AG04449 (cell line): ENCODE results near the gene HSPE1.
A peak's percentile ranks its signal among the peaks of the same experiment; 100 is the strongest.

Source experiments
- CTCF ChIA-PET: fragments of 350-600 bp; formaldehyde crosslinking; extraction: SDS; loops from one replicate; lab custom pipeline; 2021; ENCODE audit warnings: antibody characterized with exemption; lab: Yijun Ruan, JAX
- POLR2A ChIA-PET: fragments of 400-600, 350-600 bp; formaldehyde crosslinking; extraction: SDS; loops from one replicate; lab custom pipeline; 2020; ENCODE audit warnings: antibody characterized with exemption, inconsistent platforms; lab: Yijun Ruan, JAX
- DNase-seq: peaks from one replicate; pipeline ENCODE4 v3.0.0-alpha.2; 2010; ENCODE audit warnings: low read depth, low spot score
- H3K4me3 ChIP-seq: 2 replicates; pipeline ENCODE4 v1.5.1; 2011; ENCODE audit warnings: low read depth, mild to moderate bottlenecking, control low read depth, low read length
- TF ChIP-seq, protein P1 (sequence below): IDR thresholded peaks from one replicate; pipeline ENCODE4 v1.5.1; 2011; ENCODE audit warnings: mild to moderate bottlenecking, moderate library complexity, low read length, control low read depth, inconsistent platforms; ENCODE audit not compliant: insufficient read depth; ENCODE audit errors: missing control alignments

HSPE1 gene

GRCh38 chr2:197500503-197501131 lies 438 bp downstream of the HSPE1 start:
- TF ChIP-seq, protein P1, sequence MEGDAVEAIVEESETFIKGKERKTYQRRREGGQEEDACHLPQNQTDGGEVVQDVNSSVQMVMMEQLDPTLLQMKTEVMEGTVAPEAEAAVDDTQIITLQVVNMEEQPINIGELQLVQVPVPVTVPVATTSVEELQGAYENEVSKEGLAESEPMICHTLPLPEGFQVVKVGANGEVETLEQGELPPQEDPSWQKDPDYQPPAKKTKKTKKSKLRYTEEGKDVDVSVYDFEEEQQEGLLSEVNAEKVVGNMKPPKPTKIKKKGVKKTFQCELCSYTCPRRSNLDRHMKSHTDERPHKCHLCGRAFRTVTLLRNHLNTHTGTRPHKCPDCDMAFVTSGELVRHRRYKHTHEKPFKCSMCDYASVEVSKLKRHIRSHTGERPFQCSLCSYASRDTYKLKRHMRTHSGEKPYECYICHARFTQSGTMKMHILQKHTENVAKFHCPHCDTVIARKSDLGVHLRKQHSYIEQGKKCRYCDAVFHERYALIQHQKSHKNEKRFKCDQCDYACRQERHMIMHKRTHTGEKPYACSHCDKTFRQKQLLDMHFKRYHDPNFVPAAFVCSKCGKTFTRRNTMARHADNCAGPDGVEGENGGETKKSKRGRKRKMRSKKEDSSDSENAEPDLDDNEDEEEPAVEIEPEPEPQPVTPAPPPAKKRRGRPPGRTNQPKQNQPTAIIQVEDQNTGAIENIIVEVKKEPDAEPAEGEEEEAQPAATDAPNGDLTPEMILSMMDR: no peak
- DNase-seq: no peak
- POLR2A ChIA-PET: interaction anchor here (0.8 to 2.9 kb wide), 5 partner anchors 16 to 206 kb away, joined by 3 to 25 read pairs (median 16); partner anchors contain the start of genes COQ10B, MOB4 and SF3B1
- H3K4me3 ChIP-seq: peak overlapping the region; percentile 78
- CTCF ChIA-PET: interaction anchor here (1.0 to 1.6 kb wide), 3 partner anchors 9 to 280 kb away, joined by 3 to 4 read pairs (median 3); no protein-coding TSS in a partner anchor

DNA sequence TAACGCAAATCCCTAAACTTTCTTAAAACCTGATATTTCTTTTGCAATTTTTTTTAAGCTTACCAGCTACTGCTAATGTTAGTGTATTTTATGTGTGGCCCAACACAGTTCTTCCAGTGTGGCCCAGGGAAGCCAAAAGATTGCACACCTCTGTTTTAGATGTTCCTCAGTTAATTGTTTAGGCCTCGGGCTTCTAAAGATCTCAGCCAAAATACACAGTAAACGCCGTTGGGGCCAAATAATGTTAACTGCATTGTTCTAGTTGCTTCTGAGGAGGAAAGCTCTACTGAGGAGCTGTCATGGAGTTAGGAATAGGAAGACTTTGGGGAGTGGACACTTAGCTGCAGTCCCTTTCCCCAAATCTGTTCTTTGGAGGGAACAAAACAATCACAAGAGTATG lies 2.0 kb downstream of the HSPE1 start:
- H3K4me3 ChIP-seq: no peak overlapping the region
- ChIA-PET POLR2A (interaction anchor here (1.5 kb wide), 1 partner anchor 14 kb away, joined by 4 read pairs; no protein-coding TSS in a partner anchor), CTCF (no interaction called here)
- TF ChIP-seq, protein P1: no peak
- no peak for DNase-seq

- CTCF ChIA-PET: no interaction called here
- TF ChIP-seq, protein P1: no peak
Measured at GRCh38 chr2:197502685-197503084, 2.5 kb downstream of the HSPE1 start.

GRCh38 chr2:197504000-197504399 lies 3.8 kb downstream of the HSPE1 start:
- TF ChIP-seq, protein P1: no peak
- no peak for DNase-seq
- ChIA-PET CTCF (no interaction called here), POLR2A (no interaction called here)
- no peak overlapping the region for H3K4me3 ChIP-seq

More at GRCh38 chr2:197502685-197503084, 2.5 kb downstream of the HSPE1 start:
- H3K4me3 ChIP-seq: no peak overlapping the region
- POLR2A ChIA-PET: interaction anchor here (1.5 kb wide), 1 partner anchor 14 kb away, joined by 4 read pairs; no protein-coding TSS in a partner anchor
- no peak for DNase-seq

- no peak for DNase-seq
- TF ChIP-seq, protein P1: no peak
- H3K4me3 ChIP-seq: no peak overlapping the region
- ChIA-PET POLR2A (no interaction called here), CTCF (interaction anchor here (1.1 kb wide), 1 partner anchor 11 kb away, joined by 4 read pairs; no protein-coding TSS in a partner anchor)
Measured at GRCh38 chr2:197504512-197504911, 4.3 kb downstream of the HSPE1 start.

- TF ChIP-seq, protein P1: no peak
- DNase-seq: no peak
- ChIA-PET CTCF (no interaction called here), POLR2A (no interaction called here)
- H3K4me3 ChIP-seq: no peak overlapping the region
Measured at GRCh38 chr2:197506658-197507057, 6.5 kb downstream of the HSPE1 start.
